Liver (tissue), 9 donors: ENCODE data around the gene ABCA12. TPM values are rescaled to one million over a fixed set of nuclear protein-coding genes. Genes with fewer than 3 reads are reported as not detected.

Experiments
- DNase-seq: peaks from one replicate; pipeline ENCODE4 v3.0.0-alpha.2; 2017; ENCODE audit warnings: low spot score
- H3K27ac ChIP-seq, 2 donors: one replicate each; pipeline ENCODE4 v1.7.0; 2013; ENCODE audit warnings: inconsistent platforms in 2 of 2, low read length in 2 of 2, control low read depth in 1 of 2, low read depth in 1 of 2, mild to moderate bottlenecking in 1 of 2
- H3K27me3 ChIP-seq, 4 donors: one replicate each; pipeline versions ENCODE4 v1.6.1 to v1.7.0; 2013; ENCODE audit warnings: low read length in 3 of 4, inconsistent platforms in 1 of 4, mild to moderate bottlenecking in 1 of 4, moderate library complexity in 1 of 4; ENCODE audit not compliant: control insufficient read depth in 4 of 4, insufficient read depth in 4 of 4
- H3K36me3 ChIP-seq, 4 donors: one replicate each; pipeline versions ENCODE4 v1.6.1 to v1.7.0; 2013; ENCODE audit warnings: low read length in 3 of 4, mild to moderate bottlenecking in 3 of 4, low read depth in 1 of 4, moderate library complexity in 1 of 4; ENCODE audit not compliant: control insufficient read depth in 4 of 4, insufficient read depth in 3 of 4
- H3K4me1 ChIP-seq, 4 donors: one replicate each; pipeline versions ENCODE4 v1.6.1 to v1.7.0; 2013; ENCODE audit warnings: low read length in 3 of 4, mild to moderate bottlenecking in 3 of 4, moderate library complexity in 1 of 4; ENCODE audit not compliant: control insufficient read depth in 4 of 4, insufficient read depth in 4 of 4
- H3K4me3 ChIP-seq, 3 donors: one replicate each; pipeline versions ENCODE4 v1.6.1 to v1.7.0; 2013; ENCODE audit warnings: low read length in 3 of 3, control low read depth in 1 of 3, low read depth in 1 of 3, mild to moderate bottlenecking in 1 of 3
- H3K9ac ChIP-seq, 2 donors: one replicate each; pipeline ENCODE4 v1.7.0; 2013; ENCODE audit warnings: low read length in 2 of 2, mild to moderate bottlenecking in 2 of 2, moderate library complexity in 2 of 2, control low read depth in 1 of 2, low read depth in 1 of 2
- H3K9me3 ChIP-seq, 4 donors: one replicate each; pipeline versions ENCODE4 v1.6.1 to v1.7.0; 2013; ENCODE audit warnings: low read length in 3 of 4; ENCODE audit not compliant: control insufficient read depth in 4 of 4
- EGR1 ChIP-seq, 2 donors: IDR thresholded peaks; 2 replicates each; pipeline ENCODE4 v1.6.1; 2016 to 2018; ENCODE audit warnings: antibody characterized with exemption in 2 of 2, low read depth in 2 of 2
- FOXA2 ChIP-seq: IDR thresholded peaks from 2 replicates; pipeline ENCODE4 v1.6.1; 2016; ENCODE audit warnings: antibody characterized with exemption
- GABPA ChIP-seq, 2 donors: IDR thresholded peaks in 1 of 2; conservative IDR thresholded peaks in 1 of 2; 2 replicates each; pipeline ENCODE4 v1.6.1; 2016; ENCODE audit warnings: antibody characterized with exemption in 2 of 2, mild to moderate bottlenecking in 1 of 2, moderate library complexity in 1 of 2
- HNF4A ChIP-seq, 2 donors: conservative IDR thresholded peaks; 2 replicates each; pipeline ENCODE4 v1.6.1; 2016; ENCODE audit warnings: antibody characterized with exemption in 2 of 2, mild to moderate bottlenecking in 2 of 2
- HNF4G ChIP-seq: IDR thresholded peaks from 2 replicates; pipeline ENCODE4 v1.6.1; 2016; ENCODE audit warnings: antibody characterized with exemption
- JUND ChIP-seq, 2 donors: IDR thresholded peaks; 2 replicates each; pipeline ENCODE4 v1.6.1; 2016; ENCODE audit warnings: antibody characterized with exemption in 2 of 2
- MAX ChIP-seq: IDR thresholded peaks from 2 replicates; pipeline ENCODE4 v1.6.1; 2016; ENCODE audit warnings: antibody characterized with exemption
- NR2F2 ChIP-seq: IDR thresholded peaks from 2 replicates; pipeline ENCODE4 v1.6.1; 2016; ENCODE audit warnings: antibody characterized with exemption
- RAD21 ChIP-seq, 2 donors: IDR thresholded peaks; 2 replicates each; pipeline ENCODE4 v1.6.1; 2016; ENCODE audit warnings: antibody characterized with exemption in 2 of 2, mild to moderate bottlenecking in 2 of 2
- REST ChIP-seq: IDR thresholded peaks from 2 replicates; pipeline ENCODE4 v1.6.1; 2016; ENCODE audit warnings: antibody characterized with exemption, mild to moderate bottlenecking
- RXRA ChIP-seq, 2 donors: IDR thresholded peaks; 2 replicates each; pipeline ENCODE4 v1.6.1; 2017 to 2018; ENCODE audit warnings: antibody characterized with exemption in 2 of 2, mild to moderate bottlenecking in 1 of 2
- SP1 ChIP-seq: IDR thresholded peaks from 2 replicates; pipeline ENCODE4 v1.6.1; 2018; ENCODE audit warnings: antibody characterized with exemption, mild to moderate bottlenecking
- TAF1 ChIP-seq: conservative IDR thresholded peaks from 2 replicates; pipeline ENCODE4 v1.6.1; 2016; ENCODE audit warnings: antibody characterized with exemption, mild to moderate bottlenecking
- YY1 ChIP-seq: IDR thresholded peaks from 2 replicates; pipeline ENCODE4 v1.6.1; 2016; ENCODE audit warnings: antibody characterized with exemption, mild to moderate bottlenecking
- WGBS: extraction: QIAGEN DNeasy Blood & Tissue Kit; methylation state at CpG from one replicate; pipeline ENCODE4 v1.1.7; 2013; 5-methylcytosine and 5-hydroxymethylcytosine counted together
- polyA plus RNA-seq, 2 donors: library from polyadenylated mRNA; stranded (reverse) in 1 of 2; unstranded in 1 of 2; fragments of 200-250 nt in 1 of 2; fragments of >200 nt in 1 of 2; fragmentation: Nextera tagmentation in 1 of 2; extraction: Ambion mirVana in 1 of 2; gene quantifications; one replicate each; pipeline versions ENCODE4 v1.2.1 to v1.2.3, GENCODE V29; 2013 to 2015
- total RNA-seq, 2 donors: library from RNA; depleted of rRNA; stranded (reverse); fragments of >200 nt; gene quantifications; one replicate each; pipeline ENCODE4 v1.2.3, GENCODE V29; 2014
- TF ChIP-seq, protein P1 (sequence below): IDR thresholded peaks from 2 replicates; pipeline ENCODE4 v1.6.1; 2016; ENCODE audit warnings: antibody characterized with exemption
- donor health status: healthy.
- donor health status: healthy.
- donor health status: healthy.
- donor health status: healthy.
- donor health status: healthy.

The ABCA12 gene
- total and polyA plus RNA-seq, 4 donors: 0.03 TPM; not detected in 3

- Histone ChIP-seq H3K9me3 (no peaks in the 10 kb centered on the region), H3K4me1 (no peaks in the 10 kb centered on the region), H3K36me3 (no peaks in the 10 kb centered on the region), H3K4me3 (no peak overlapping the region), H3K27ac (no peak overlapping the region), H3K27me3 (no peaks in the 10 kb centered on the region), H3K9ac (no peak overlapping the region)
- no peak for DNase-seq
- TF ChIP-seq SP1 (no peak), TAF1 (no peak), RXRA (IDR thresholded peaks at IDR 0.05) (no peak), HNF4G (no peak), EGR1 (IDR thresholded peaks at IDR 0.05; ENCODE audit: low read depth in 2 of 2) (no peak), MAX (no peak), REST (no peak), HNF4A (conservative IDR thresholded peaks at IDR 0.05) (no peak), YY1 (no peak)
- 53% methylated on average over 3 of the region's 3 CpGs for WGBS
Measured at GRCh38 chr2:215136669-215137328, 1.6 kb downstream of the ABCA12 start.

GRCh38 chr2:215120401-215120800, 18.0 kb downstream of the ABCA12 start:
- peaks cover 0 to 6% (median 0%) of the 10 kb centered on the region in 4 donors for H3K9me3 ChIP-seq
- WGBS: 66% methylated on average over 3 of the region's 3 CpGs
- H3K4me3 ChIP-seq: no peak overlapping the region
- H3K9ac ChIP-seq: no peak overlapping the region
- DNase-seq: no peak
- no peaks in the 10 kb centered on the region for H3K4me1 ChIP-seq
- H3K27me3 ChIP-seq: no peaks in the 10 kb centered on the region
- no peak overlapping the region for H3K27ac ChIP-seq
- no peaks in the 10 kb centered on the region for H3K36me3 ChIP-seq
- no peak for TF ChIP-seq SP1
- TF ChIP-seq TAF1: no peak
- no peak for TF ChIP-seq MAX
- TF ChIP-seq NR2F2: no peak
- no peak for TF ChIP-seq HNF4G
- TF ChIP-seq GABPA (IDR thresholded peaks at IDR 0.05 in 1 of 2, conservative IDR thresholded peaks at IDR 0.05 in 1 of 2): no peak
- no peak for TF ChIP-seq YY1
- no peak for TF ChIP-seq FOXA2
- TF ChIP-seq EGR1 (IDR thresholded peaks at IDR 0.05; ENCODE audit: low read depth in 2 of 2): no peak
- no peak for TF ChIP-seq HNF4A (conservative IDR thresholded peaks at IDR 0.05)
- no peak for TF ChIP-seq JUND (IDR thresholded peaks at IDR 0.05)
- TF ChIP-seq, protein P1, sequence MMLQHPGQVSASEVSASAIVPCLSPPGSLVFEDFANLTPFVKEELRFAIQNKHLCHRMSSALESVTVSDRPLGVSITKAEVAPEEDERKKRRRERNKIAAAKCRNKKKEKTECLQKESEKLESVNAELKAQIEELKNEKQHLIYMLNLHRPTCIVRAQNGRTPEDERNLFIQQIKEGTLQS: no peak
- no peak for TF ChIP-seq RXRA (IDR thresholded peaks at IDR 0.05)
- no peak for TF ChIP-seq RAD21 (IDR thresholded peaks at IDR 0.05)
